MM.1S (cell line): ENCODE measurements around the gene AKR1A1.

Experiments
- CTCF ChIP-seq: fragments of 300-600 bp; sonication (generic); IDR thresholded peaks from 2 replicates; pipeline ENCODE4 v1.5.1; 2016; ENCODE audit warnings: antibody characterized with exemption, low read length, mixed read lengths
- EZH2 ChIP-seq: fragments of 300-600 bp; sonication (generic); optimal IDR thresholded peaks from 2 replicates; pipeline ENCODE3; 2017; ENCODE audit warnings: low read depth, mild to moderate bottlenecking, antibody characterized with exemption, low read length, mixed read lengths
- EZH2phosphoT487 ChIP-seq: fragments of 300-600 bp; sonication (generic); IDR thresholded peaks from 2 replicates; pipeline ENCODE4 v1.6.1; 2018; ENCODE audit warnings: antibody characterized with exemption, low read length

GRCh38 chr1:45583264-45583665 lies 32.6 kb downstream of the AKR1A1 start:
- TF ChIP-seq CTCF = no peak
- no peak for TF ChIP-seq EZH2
- TF ChIP-seq EZH2phosphoT487 = no peak
